Epithelial cell of esophagus (primary cell): ENCODE results near the gene CS.

ENCODE experiments used
- DNase-seq: peaks from one replicate; pipeline ENCODE4 v3.0.0; 2010; ENCODE audit warnings: low read depth
- H3K4me3 ChIP-seq: 2 replicates; pipeline ENCODE4 v1.5.1; 2011; ENCODE audit warnings: mild to moderate bottlenecking, low read length, control low read depth
- CTCF ChIP-seq: IDR thresholded peaks from 2 replicates; pipeline ENCODE4 v1.5.1; 2011; ENCODE audit warnings: low read depth, mild to moderate bottlenecking, low read length, control low read depth, inconsistent platforms; ENCODE audit not compliant: insufficient read depth; ENCODE audit errors: missing control alignments

CS gene

GRCh38 chr12:56257071-56257470 lies 43.1 kb downstream of the CS start:
- no peak for DNase-seq
- peak overlapping the region; percentile 76 for H3K4me3 ChIP-seq
- TF ChIP-seq CTCF: no peak

- no peak for TF ChIP-seq CTCF
- DNase-seq: peak; percentile 13
- no peak overlapping the region for H3K4me3 ChIP-seq
Measured at GRCh38 chr12:56256326-56256960, 43.7 kb downstream of the CS start.

GRCh38 chr12:56255671-56256070 lies 44.5 kb downstream of the CS start:
- TF ChIP-seq CTCF: no peak
- DNase-seq: no peak

GRCh38 chr12:56253091-56253490 lies 47.0 kb downstream of the CS start:
- TF ChIP-seq CTCF: no peak
- DNase-seq: no peak
- no peak overlapping the region for H3K4me3 ChIP-seq

More at GRCh38 chr12:56255671-56256070, 44.5 kb downstream of the CS start:
- no peak overlapping the region for H3K4me3 ChIP-seq

GRCh38 chr12:56252649-56253048 lies 47.5 kb downstream of the CS start:
- no peak for DNase-seq
- TF ChIP-seq CTCF: no peak
- H3K4me3 ChIP-seq: no peak overlapping the region

GRCh38 chr12:56248711-56249110 lies 51.4 kb downstream of the CS start:
- TF ChIP-seq CTCF: no peak
- DNase-seq: no peak
- no peak overlapping the region for H3K4me3 ChIP-seq

GRCh38 chr12:56247923-56248322 lies 52.2 kb downstream of the CS start:
- TF ChIP-seq CTCF: no peak
- no peak overlapping the region for H3K4me3 ChIP-seq
- no peak for DNase-seq
